ENCODE measurements around the gene DNAJB11. TPM values are rescaled to one million over a fixed set of nuclear protein-coding genes. Genes with fewer than 3 reads are reported as not detected.

The DNAJB11 gene
- total RNA-seq, 1 donor from 2014 or later = 84.3 TPM

DNA sequence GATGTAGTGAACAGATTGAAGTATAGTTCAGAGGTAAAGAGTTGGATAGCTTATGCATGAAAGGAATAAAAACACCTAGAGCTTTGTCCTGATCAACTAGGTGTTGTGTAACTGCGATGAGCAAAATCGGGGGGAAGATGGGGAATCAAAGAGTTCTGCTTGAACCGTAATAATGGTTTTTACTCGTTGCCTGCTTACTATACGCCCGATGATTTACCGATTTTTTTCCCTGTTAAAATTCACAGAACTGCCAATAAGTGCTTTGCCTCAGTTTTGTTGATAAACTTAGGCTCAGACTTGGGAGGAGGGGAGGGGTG, 783 bp upstream of the DNAJB11 start:
- H3K27ac ChIP-seq (ENCODE audit: low read depth, low read length) = peak overlapping the region; percentile 45

DNA sequence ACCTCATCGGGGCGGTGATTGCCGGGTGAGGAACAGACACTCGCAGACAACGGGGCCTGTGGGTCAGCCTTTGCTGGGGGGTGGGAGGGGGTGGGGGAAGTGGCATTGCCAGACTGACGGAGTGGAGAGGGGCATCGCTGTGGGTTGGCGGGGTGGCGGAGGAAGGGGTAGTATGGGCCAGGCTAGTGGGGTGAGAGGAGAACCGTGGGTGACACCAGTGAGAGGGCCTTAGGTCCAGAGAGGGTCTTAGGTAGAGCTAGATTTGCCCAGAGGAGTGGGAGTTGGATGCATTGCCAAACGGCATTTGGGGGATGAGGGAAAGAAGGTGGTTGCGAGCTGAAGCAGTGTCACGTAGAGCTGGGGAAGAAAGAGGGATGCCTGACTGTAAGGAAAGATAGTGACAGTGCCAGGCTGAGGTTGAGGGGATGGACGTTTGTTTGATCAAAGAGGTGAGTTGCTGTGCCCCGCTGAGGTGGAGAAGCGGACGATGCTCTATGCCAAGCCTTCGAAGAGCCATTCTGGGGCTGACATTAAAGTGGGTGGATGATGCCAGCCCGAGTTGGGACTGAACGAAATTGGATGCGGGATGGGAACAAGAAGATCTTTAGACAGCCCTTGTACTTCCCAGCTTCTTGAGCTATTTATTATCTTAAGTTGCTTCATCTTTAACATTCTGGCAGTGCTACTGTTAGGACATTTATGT, 572 bp downstream of the DNAJB11 start:
- Histone ChIP-seq H3K79me2 (ENCODE audit: insufficient read depth, low read length) (peaks cover 43% of the 10 kb centered on the region), H4K20me1 (ENCODE audit: insufficient read depth, low read length) (peaks cover 10% of the 10 kb centered on the region), H3K4me2 (ENCODE audit: low read length) (peak overlapping the region; percentile 97), H3K27me3 (ENCODE audit: insufficient read depth, low read length) (no peaks in the 10 kb centered on the region), H2AFZ (ENCODE audit: low read depth, low read length) (peak overlapping the region; percentile 86), H3K9ac (ENCODE audit: low read length) (peak overlapping the region; percentile 97), H3K4me3 (ENCODE audit: insufficient read depth, low read depth, low read length) (peak overlapping the region; percentile 88), H3K9me3 (ENCODE audit: insufficient read depth, low read depth, low read length) (no peaks in the 10 kb centered on the region), H3K4me1 (ENCODE audit: insufficient read depth, low read length) (peaks cover 24% of the 10 kb centered on the region), H3K27ac (ENCODE audit: low read depth, low read length) (peak overlapping the region; percentile 92), H3K36me3 (ENCODE audit: insufficient read depth, low read length) (peaks cover 28% of the 10 kb centered on the region)
- FAIRE-seq (no peak), DNase-seq (ENCODE audit: low read depth) (no peak)
- Mint-ChIP-seq H3K4me1 (ENCODE audit: low read depth, unreplicated experiment) (peaks cover 10% of the 10 kb centered on the region), H3K36me3 (ENCODE audit: low read depth, unreplicated experiment) (no peaks in the 10 kb centered on the region), H3K4me3 (ENCODE audit: unreplicated experiment) (peak overlapping the region; percentile 96), H3K27me3 (ENCODE audit: low read depth, unreplicated experiment) (no peaks in the 10 kb centered on the region), H3K9me3 (ENCODE audit: unreplicated experiment) (no peaks in the 10 kb centered on the region), H3K27ac (ENCODE audit: unreplicated experiment) (peak overlapping the region; percentile 75)
- TF ChIP-seq, protein P1, sequence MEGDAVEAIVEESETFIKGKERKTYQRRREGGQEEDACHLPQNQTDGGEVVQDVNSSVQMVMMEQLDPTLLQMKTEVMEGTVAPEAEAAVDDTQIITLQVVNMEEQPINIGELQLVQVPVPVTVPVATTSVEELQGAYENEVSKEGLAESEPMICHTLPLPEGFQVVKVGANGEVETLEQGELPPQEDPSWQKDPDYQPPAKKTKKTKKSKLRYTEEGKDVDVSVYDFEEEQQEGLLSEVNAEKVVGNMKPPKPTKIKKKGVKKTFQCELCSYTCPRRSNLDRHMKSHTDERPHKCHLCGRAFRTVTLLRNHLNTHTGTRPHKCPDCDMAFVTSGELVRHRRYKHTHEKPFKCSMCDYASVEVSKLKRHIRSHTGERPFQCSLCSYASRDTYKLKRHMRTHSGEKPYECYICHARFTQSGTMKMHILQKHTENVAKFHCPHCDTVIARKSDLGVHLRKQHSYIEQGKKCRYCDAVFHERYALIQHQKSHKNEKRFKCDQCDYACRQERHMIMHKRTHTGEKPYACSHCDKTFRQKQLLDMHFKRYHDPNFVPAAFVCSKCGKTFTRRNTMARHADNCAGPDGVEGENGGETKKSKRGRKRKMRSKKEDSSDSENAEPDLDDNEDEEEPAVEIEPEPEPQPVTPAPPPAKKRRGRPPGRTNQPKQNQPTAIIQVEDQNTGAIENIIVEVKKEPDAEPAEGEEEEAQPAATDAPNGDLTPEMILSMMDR (IDR thresholded peaks at IDR 0.05; ENCODE audit: insufficient read depth, low read depth, low read length) = no peak
- no peak for TF ChIP-seq EZH2 (IDR thresholded peaks at IDR 0.05; ENCODE audit: insufficient read depth, low read length)

More for the DNA sequence above, 783 bp upstream of the DNAJB11 start:
- H3K9me3 Mint-ChIP-seq (ENCODE audit: unreplicated experiment) = no peaks in the 10 kb centered on the region
- H3K27me3 Mint-ChIP-seq (ENCODE audit: low read depth, unreplicated experiment) = no peaks in the 10 kb centered on the region
- peaks cover 10% of the 10 kb centered on the region for H3K4me1 Mint-ChIP-seq (ENCODE audit: low read depth, unreplicated experiment)
- H3K4me1 ChIP-seq (ENCODE audit: insufficient read depth, low read length) = peaks cover 24% of the 10 kb centered on the region
- peak overlapping the region; percentile 81 for H3K9ac ChIP-seq (ENCODE audit: low read length)
- DNase-seq (ENCODE audit: low read depth) = no peak
- peak overlapping the region; percentile 93 for H3K27ac Mint-ChIP-seq (ENCODE audit: unreplicated experiment)
- peaks cover 52% of the 10 kb centered on the region for H3K79me2 ChIP-seq (ENCODE audit: insufficient read depth, low read length)
- peak overlapping the region; percentile 71 for H2AFZ ChIP-seq (ENCODE audit: low read depth, low read length)
- no peaks in the 10 kb centered on the region for H3K9me3 ChIP-seq (ENCODE audit: insufficient read depth, low read depth, low read length)
- H3K36me3 ChIP-seq (ENCODE audit: insufficient read depth, low read length) = peaks cover 18% of the 10 kb centered on the region
- no peak for FAIRE-seq
- peak overlapping the region; percentile 78 for H3K4me3 ChIP-seq (ENCODE audit: insufficient read depth, low read depth, low read length)
- peaks cover 7% of the 10 kb centered on the region for H4K20me1 ChIP-seq (ENCODE audit: insufficient read depth, low read length)
- H3K4me3 Mint-ChIP-seq (ENCODE audit: unreplicated experiment) = peak overlapping the region; percentile 96
- no peaks in the 10 kb centered on the region for H3K27me3 ChIP-seq (ENCODE audit: insufficient read depth, low read length)
- H3K4me2 ChIP-seq (ENCODE audit: low read length) = peak overlapping the region; percentile 87
- no peaks in the 10 kb centered on the region for H3K36me3 Mint-ChIP-seq (ENCODE audit: low read depth, unreplicated experiment)
- TF ChIP-seq, protein P1 (IDR thresholded peaks at IDR 0.05; ENCODE audit: insufficient read depth, low read depth, low read length) = no peak
- no peak for TF ChIP-seq EZH2 (IDR thresholded peaks at IDR 0.05; ENCODE audit: insufficient read depth, low read length)

DNA sequence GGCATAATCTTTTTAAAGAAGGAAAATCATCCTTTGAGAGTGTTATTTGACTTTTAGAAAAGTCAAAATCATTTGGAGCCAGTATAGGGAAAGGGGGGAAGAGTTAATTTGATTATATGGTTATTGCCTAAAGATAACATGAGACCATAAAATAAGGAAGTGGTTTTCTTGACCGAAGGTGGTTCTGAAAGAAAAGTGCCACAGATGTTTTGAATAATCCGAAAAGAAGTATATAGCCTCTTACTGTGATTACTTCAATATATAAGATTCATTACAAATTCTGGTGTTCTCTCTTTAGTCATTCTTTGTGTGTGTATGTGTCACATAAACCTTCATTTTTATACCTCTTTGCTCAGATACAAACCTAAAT, 1.1 kb downstream of the DNAJB11 start:
- DNase-seq (ENCODE audit: low read depth) (no peak), FAIRE-seq (no peak)
- Histone ChIP-seq H2AFZ (ENCODE audit: low read depth, low read length) (no peak overlapping the region), H3K27me3 (ENCODE audit: insufficient read depth, low read length) (no peaks in the 10 kb centered on the region), H4K20me1 (ENCODE audit: insufficient read depth, low read length) (peaks cover 11% of the 10 kb centered on the region), H3K4me3 (ENCODE audit: insufficient read depth, low read depth, low read length) (peak overlapping the region; percentile 88), H3K27ac (ENCODE audit: low read depth, low read length) (no peak overlapping the region), H3K4me2 (ENCODE audit: low read length) (peak overlapping the region; percentile 97), H3K9me3 (ENCODE audit: insufficient read depth, low read depth, low read length) (no peaks in the 10 kb centered on the region), H3K4me1 (ENCODE audit: insufficient read depth, low read length) (peaks cover 19% of the 10 kb centered on the region), H3K36me3 (ENCODE audit: insufficient read depth, low read length) (peaks cover 34% of the 10 kb centered on the region), H3K79me2 (ENCODE audit: insufficient read depth, low read length) (peaks cover 38% of the 10 kb centered on the region), H3K9ac (ENCODE audit: low read length) (peak overlapping the region; percentile 97)
- no peaks in the 10 kb centered on the region for H3K27me3 Mint-ChIP-seq (ENCODE audit: low read depth, unreplicated experiment)
- H3K9me3 Mint-ChIP-seq (ENCODE audit: unreplicated experiment) = no peaks in the 10 kb centered on the region
- H3K36me3 Mint-ChIP-seq (ENCODE audit: low read depth, unreplicated experiment) = no peaks in the 10 kb centered on the region
- H3K4me1 Mint-ChIP-seq (ENCODE audit: low read depth, unreplicated experiment) = peaks cover 7% of the 10 kb centered on the region
- peak overlapping the region; percentile 96 for H3K4me3 Mint-ChIP-seq (ENCODE audit: unreplicated experiment)
- H3K27ac Mint-ChIP-seq (ENCODE audit: unreplicated experiment) = peak overlapping the region; percentile 75
- TF ChIP-seq, protein P1 (IDR thresholded peaks at IDR 0.05; ENCODE audit: insufficient read depth, low read depth, low read length) = no peak
- TF ChIP-seq EZH2 (IDR thresholded peaks at IDR 0.05; ENCODE audit: insufficient read depth, low read length) = no peak

Data from astrocyte (in vitro differentiated cells and primary cell).